Stimulated activated naive B cell treated with anti-CD40 and anti-IgM and Interleukin-4, amounts not matched to agents 10 μg/mL and 1 μg/mL and 100 μg/mL, for 72 hours (primary cell): Measurements from ENCODE around the gene ADAM12.

Source experiments
- ATAC-seq, 2 donors: fragments of 150-1000 bp; cut with Tn5 transposase; replicated peaks; 2 replicates each; pipeline ENCODE4 v1.10.0; 2021; ENCODE audit warnings: moderate library complexity in 1 of 2
- DNase-seq: peaks from one replicate; pipeline ENCODE4 v3.0.0; 2021
- H3K27ac Mint-ChIP-seq: one replicate; pipeline ENCODE4 v1.8.0; 2022; ENCODE audit warnings: mild to moderate bottlenecking, mixed read lengths
- H3K27me3 Mint-ChIP-seq, 2 donors: one replicate each; pipeline ENCODE4 v1.8.0; 2022; ENCODE audit warnings: mixed read lengths in 2 of 2
- H3K36me3 Mint-ChIP-seq, 2 donors: one replicate each; pipeline ENCODE4 v1.8.0; 2022; ENCODE audit warnings: mixed read lengths in 2 of 2, mild to moderate bottlenecking in 1 of 2
- H3K4me1 Mint-ChIP-seq, 2 donors: one replicate each; pipeline ENCODE4 v1.8.0; 2022; ENCODE audit warnings: mixed read lengths in 2 of 2, mild to moderate bottlenecking in 1 of 2
- H3K4me3 Mint-ChIP-seq, 2 donors: one replicate each; pipeline ENCODE4 v1.8.0; 2022; ENCODE audit warnings: mild to moderate bottlenecking in 2 of 2, mixed read lengths in 2 of 2, moderate library complexity in 1 of 2
- H3K9me3 Mint-ChIP-seq, 2 donors: one replicate each; pipeline ENCODE4 v1.8.0; 2022; ENCODE audit warnings: mixed read lengths in 2 of 2, mild to moderate bottlenecking in 1 of 2

Gene ADAM12

DNA sequence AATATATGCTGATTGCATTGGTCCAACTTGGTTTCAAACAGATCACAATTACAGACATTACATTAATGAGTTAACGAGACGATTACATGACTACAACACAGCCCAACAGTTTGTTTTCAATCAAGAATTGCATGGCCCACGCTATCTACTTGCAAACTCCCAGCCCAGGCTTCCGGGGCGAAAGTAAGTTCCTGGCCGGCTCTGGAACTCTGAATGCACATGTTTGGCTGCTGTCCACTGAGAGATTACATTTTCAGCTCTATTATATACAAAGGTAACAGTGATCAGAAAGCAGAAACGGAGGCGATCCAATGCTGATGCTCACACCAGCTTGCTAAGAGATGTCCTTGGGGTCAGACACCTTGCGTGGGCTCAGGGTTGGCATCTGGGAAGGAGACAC lies 285.6 kb downstream of the ADAM12 start:
- DNase-seq: no peak
- peaks cover 0 to 3% of the 10 kb centered on the region in 2 donors for H3K27me3 Mint-ChIP-seq
- H3K36me3 Mint-ChIP-seq: no peaks in the 10 kb centered on the region
- no peak overlapping the region for H3K27ac Mint-ChIP-seq
- no peaks in the 10 kb centered on the region for H3K9me3 Mint-ChIP-seq
- peaks cover 4 to 24% of the 10 kb centered on the region in 2 donors for H3K4me1 Mint-ChIP-seq
- H3K4me3 Mint-ChIP-seq: no peak overlapping the region
- ATAC-seq: no peak

DNA sequence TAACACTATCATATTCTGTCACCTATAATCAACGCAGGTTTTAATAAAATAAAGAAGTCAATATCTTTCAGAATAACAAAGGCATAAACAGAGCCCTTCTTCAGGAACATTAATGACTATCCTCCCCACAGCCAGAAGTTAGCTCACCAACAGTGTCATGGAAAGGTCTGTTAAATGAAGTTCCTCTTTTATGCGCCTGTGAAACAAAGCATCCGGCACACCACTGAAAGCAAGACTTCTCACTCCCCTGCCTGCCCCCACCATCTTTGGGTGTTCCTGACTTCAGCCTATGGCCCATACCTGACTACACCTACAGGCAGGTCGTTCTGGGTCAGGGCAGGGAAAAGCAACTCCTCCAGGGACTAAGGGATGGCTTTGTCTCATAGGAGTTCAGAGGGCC lies 286.5 kb downstream of the ADAM12 start:
- Mint-ChIP-seq H3K4me1 (peaks cover 4 to 24% of the 10 kb centered on the region in 2 donors), H3K27me3 (peaks cover 0 to under 1% of the 10 kb centered on the region in 2 donors), H3K27ac (peak overlapping the region; percentile 56), H3K36me3 (no peaks in the 10 kb centered on the region), H3K4me3 (no peak overlapping the region), H3K9me3 (no peaks in the 10 kb centered on the region)
- ATAC-seq: peak; percentile 98 to 99
- peak; percentile 49 for DNase-seq

DNA sequence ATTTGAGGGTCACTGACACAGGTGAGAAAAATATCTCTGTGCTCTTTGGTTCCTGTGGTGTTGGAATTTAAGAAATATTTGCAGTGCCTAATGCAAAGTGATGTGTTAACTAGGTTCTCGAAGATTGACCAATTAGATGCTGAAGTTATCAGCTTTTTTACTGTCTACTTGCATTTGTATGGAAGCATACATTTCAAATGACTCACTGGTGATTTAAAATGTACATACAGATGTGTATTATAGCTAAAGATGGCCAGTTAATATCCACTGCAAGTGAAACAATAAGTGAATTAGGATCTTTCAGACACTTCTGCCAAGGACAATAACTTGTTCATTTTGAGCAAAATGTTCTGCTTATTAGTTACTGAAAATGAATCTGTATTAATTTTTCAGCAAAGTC lies 287.0 kb downstream of the ADAM12 start:
- no peak for DNase-seq
- no peak overlapping the region for H3K4me3 Mint-ChIP-seq
- H3K27me3 Mint-ChIP-seq: no peaks in the 10 kb centered on the region
- ATAC-seq: peak; percentile 2 to 12
- peak overlapping the region; percentile 37 for H3K27ac Mint-ChIP-seq
- peaks cover 4 to 24% of the 10 kb centered on the region in 2 donors for H3K4me1 Mint-ChIP-seq
- no peaks in the 10 kb centered on the region for H3K36me3 Mint-ChIP-seq
- H3K9me3 Mint-ChIP-seq: no peaks in the 10 kb centered on the region

DNA sequence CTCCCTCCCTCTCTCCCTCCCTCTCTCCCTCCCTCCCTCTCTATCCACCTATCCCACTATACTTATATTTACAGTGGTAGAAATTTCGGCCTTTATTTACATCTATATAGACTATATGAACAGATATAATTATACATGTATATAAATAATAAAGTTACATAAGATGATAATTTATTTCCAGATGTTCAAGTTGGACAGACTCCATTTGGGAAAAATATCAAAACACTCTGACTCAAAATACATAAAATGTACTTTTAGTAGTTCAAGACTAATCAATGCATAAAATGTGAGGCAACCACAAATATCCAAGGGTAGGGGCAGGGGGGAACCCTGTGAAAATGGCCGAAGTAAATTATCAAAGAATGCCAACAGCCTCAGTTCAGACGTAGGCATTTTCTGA lies 288.9 kb downstream of the ADAM12 start:
- H3K4me3 Mint-ChIP-seq: no peak overlapping the region
- peaks cover 3 to 18% of the 10 kb centered on the region in 2 donors for H3K4me1 Mint-ChIP-seq
- no peak for DNase-seq
- H3K9me3 Mint-ChIP-seq: no peaks in the 10 kb centered on the region
- H3K27me3 Mint-ChIP-seq: no peaks in the 10 kb centered on the region
- ATAC-seq: no peak
- H3K27ac Mint-ChIP-seq: no peak overlapping the region
- no peaks in the 10 kb centered on the region for H3K36me3 Mint-ChIP-seq

DNA sequence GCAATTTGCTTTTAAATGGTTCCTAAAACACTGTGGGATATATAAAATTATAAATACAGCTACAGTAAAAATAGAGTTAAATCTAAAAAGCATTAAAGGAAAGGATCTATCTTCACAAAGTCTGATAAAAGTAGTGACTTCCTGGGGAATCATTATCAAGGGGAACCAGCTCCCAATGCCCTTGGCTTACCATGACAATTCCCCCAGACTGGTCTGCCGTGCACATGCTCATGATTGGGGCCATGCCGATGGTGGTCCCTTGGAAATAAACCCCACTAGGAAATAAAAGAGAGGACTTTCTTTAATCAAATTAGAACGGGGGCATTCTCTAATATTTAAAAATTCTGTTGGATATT lies 290.1 kb downstream of the ADAM12 start:
- DNase-seq (no peak), ATAC-seq (no peak)
- no peak overlapping the region for H3K27ac Mint-ChIP-seq
- H3K4me1 Mint-ChIP-seq: peaks cover 3 to 17% of the 10 kb centered on the region in 2 donors
- no peaks in the 10 kb centered on the region for H3K9me3 Mint-ChIP-seq
- no peaks in the 10 kb centered on the region for H3K36me3 Mint-ChIP-seq
- H3K4me3 Mint-ChIP-seq: no peak overlapping the region
- no peaks in the 10 kb centered on the region for H3K27me3 Mint-ChIP-seq

DNA sequence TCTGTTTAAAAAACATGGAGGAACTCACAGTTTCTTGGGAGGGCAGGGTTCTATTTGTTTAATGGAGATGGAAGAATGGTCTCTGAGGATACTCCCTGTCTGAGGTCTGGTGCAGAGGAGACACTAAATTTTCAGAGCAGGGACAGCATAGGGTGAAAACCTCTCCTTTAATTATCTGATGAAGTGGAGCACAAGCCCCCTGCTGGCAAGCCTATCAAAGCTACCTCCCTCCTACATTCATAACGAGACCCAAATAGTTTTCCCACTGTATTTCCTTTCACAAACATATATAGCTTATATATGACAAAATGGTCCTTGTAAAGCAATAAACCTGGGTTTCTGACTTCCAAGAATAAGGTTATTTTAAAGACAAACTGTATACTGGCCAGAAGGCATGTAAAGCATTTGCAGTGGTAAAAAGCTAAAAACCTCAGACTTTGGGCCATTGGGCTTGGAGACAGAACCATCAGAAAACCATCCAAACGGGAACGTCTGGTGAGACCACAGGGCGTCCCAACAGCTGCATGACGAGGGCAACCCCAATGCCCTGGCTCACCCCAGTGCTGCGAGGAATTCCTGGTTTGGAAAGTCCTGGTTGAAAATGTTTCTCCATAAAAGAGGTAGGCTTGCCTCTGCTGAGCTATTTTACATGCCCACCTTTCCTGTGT lies 290.6 kb downstream of the ADAM12 start:
- Mint-ChIP-seq H3K27me3 (no peaks in the 10 kb centered on the region), H3K4me1 (peaks cover 3 to 17% of the 10 kb centered on the region in 2 donors), H3K36me3 (no peaks in the 10 kb centered on the region), H3K27ac (no peak overlapping the region), H3K4me3 (no peak overlapping the region), H3K9me3 (no peaks in the 10 kb centered on the region)
- no peak for ATAC-seq
- no peak for DNase-seq

DNA sequence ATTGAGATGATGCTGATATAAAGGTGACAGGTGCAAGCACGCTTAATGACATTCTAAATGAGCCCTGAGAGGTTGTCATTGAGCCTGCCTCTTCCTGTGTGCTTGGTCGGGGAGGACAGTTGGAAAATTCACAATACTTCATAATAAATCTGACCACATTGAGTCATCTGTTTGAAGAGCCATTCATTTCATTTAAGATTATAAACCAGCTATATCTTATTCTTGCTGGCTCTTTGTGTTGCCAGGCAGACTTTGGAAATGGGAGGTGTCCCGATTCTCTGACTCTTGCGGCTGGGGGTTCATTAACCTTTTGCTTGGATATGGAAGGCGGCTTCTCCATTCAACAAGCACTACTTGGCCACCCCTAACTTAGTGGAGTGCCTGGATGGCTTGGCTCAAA lies 293.7 kb downstream of the ADAM12 start:
- no peaks in the 10 kb centered on the region for H3K9me3 Mint-ChIP-seq
- no peak for ATAC-seq

DNA sequence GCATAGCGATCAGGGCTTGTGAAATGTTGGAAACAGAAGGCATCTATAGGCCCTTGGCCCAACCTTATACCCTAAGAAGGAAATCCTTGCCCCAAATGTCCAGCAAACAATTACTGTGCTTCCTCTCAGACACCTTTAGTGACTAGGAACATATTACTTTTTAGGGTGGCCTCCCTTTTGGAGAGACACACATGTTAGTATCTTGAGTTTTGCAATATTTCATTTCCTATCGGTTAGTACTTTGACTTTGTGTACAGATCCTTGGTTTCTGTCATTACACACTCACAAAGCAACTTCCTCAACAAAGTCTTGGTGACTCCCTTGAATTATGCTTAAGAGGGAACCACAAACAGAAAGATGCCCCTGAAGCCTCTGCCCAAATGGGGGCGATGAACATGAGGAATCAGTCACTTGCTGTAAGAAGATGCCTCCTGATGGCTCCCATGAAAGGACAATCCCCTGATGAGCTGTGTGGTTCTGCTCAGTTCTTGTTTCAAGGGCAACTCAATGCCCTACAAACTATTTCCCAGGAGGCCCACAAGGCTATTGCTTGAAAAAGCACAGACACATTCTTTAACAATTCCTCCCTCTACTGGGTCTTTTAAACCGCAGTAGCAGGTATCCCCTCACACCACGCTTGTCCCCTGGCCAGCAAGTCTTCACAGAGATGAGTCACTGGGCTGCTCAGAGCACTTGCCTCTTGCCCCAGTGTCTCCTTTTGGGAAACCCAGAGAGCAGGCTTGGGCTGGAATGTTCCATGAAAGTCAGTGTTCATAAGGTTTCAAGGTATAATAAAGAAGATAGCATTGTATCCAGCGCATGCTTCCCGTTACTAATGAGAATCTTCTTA lies 295.7 kb downstream of the ADAM12 start:
- ATAC-seq (no peak), DNase-seq (no peak)
- Mint-ChIP-seq H3K36me3 (no peaks in the 10 kb centered on the region), H3K27ac (no peak overlapping the region), H3K27me3 (no peaks in the 10 kb centered on the region), H3K9me3 (no peaks in the 10 kb centered on the region), H3K4me1 (no peaks in the 10 kb centered on the region), H3K4me3 (no peak overlapping the region)

More for the DNA sequence above, 293.7 kb downstream of the ADAM12 start:
- Mint-ChIP-seq H3K4me3 (no peak overlapping the region), H3K36me3 (no peaks in the 10 kb centered on the region), H3K27me3 (no peaks in the 10 kb centered on the region), H3K4me1 (no peaks in the 10 kb centered on the region), H3K27ac (no peak overlapping the region)
- DNase-seq: no peak

DNA sequence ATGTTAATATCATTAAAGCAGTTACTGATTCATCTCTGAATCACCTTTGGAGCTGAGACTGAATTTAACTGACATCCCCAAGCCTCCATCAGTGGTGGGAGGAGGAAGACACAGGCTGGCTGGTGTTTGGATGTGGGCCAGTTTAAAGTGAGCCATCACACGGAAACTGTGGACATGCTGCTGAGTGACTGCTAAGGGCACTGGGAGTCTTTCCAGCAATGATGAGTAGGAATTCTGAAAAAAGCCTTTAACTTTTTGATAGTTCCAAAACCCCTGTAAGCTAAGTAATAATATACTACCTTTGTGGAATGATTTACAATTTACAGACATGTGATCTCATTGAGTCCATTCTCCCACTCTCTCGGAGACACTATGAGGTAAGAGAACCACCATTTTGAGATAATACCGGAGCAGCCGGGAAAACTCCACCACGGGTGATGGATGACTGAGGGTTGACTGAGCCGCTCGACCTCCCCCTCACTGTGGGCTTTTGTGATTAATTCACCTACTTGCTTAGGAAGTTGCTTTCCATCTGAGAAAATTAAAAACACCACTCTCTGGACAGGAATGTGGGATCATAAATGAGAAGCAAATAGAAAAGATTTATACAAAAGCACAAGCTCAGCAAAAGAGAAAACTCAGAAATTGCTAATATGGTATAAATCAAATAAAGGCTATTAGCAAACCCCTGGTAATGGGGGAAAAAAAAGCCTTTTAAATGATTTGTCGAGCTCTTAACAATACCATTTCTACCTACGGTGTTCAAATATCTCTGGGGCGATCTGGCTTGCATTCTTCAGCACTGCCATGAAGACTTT lies 297.2 kb downstream of the ADAM12 start:
- Mint-ChIP-seq H3K4me3 (no peak overlapping the region), H3K36me3 (no peaks in the 10 kb centered on the region), H3K27ac (no peak overlapping the region), H3K27me3 (peaks cover 0 to 1% of the 10 kb centered on the region in 2 donors), H3K4me1 (no peaks in the 10 kb centered on the region), H3K9me3 (no peaks in the 10 kb centered on the region)
- DNase-seq: no peak
- no peak for ATAC-seq

DNA sequence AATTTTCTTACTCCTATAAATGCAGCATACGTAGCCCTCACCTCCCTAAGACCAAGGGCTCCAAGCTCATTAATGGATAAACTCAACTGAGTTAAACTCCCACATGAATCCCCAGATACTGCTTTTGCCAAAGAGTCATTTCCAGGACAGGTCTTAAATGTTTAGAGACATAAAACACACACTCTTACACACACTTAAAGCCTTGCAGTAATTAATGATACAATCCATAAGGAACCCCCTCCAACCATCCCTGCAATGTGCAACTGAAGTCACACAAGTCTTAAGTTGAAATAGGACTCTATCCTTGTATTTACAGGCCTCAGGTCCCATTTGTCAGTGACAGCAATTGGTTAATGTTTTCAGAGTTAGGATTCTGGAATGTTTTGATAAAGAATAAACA lies 297.8 kb downstream of the ADAM12 start:
- peaks cover 5 to 8% of the 10 kb centered on the region in 2 donors for H3K27me3 Mint-ChIP-seq
- no peak for DNase-seq
- no peaks in the 10 kb centered on the region for H3K36me3 Mint-ChIP-seq
- no peak for ATAC-seq
- H3K27ac Mint-ChIP-seq: no peak overlapping the region
- H3K4me3 Mint-ChIP-seq: no peak overlapping the region
- H3K9me3 Mint-ChIP-seq: no peaks in the 10 kb centered on the region
- no peaks in the 10 kb centered on the region for H3K4me1 Mint-ChIP-seq

DNA sequence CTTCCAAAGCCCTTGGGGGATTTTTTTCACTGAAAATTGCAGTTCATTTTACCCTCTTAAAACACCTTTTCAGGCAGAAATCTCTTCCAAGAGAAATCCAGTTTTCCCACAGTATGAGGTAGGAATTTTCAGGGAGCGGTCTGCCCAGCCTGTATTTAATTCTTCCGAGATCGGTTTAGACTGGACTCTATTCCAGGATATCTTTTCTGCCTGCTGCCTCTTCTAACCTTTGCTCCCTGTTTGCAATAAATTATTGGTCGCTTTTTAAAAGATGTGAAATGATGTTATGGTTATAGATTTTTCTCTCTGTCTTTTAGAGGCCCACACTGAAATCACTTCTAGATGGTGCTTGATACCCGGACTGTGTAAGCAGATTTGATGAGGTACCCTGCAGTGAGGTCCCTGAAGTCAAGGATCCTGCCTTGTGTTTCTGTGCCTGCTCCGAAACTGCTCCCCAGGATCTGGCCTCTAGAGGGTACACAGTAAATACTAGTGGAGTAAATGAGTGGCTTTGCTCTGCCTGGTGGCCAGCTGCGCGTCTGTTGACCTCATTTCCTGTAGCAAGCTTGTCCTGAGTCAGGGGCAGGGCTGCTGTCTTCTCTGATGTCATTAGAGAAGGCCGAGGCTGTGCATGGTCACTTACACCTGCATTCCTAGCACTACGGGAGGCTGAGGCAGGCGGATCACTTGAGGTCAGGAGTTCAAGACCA lies 300.3 kb downstream of the ADAM12 start:
- Mint-ChIP-seq H3K27me3 (peaks cover 7 to 12% of the 10 kb centered on the region in 2 donors), H3K36me3 (no peaks in the 10 kb centered on the region), H3K9me3 (no peaks in the 10 kb centered on the region), H3K27ac (no peak overlapping the region), H3K4me1 (no peaks in the 10 kb centered on the region), H3K4me3 (no peak overlapping the region)
- ATAC-seq (no peak), DNase-seq (no peak)

DNA sequence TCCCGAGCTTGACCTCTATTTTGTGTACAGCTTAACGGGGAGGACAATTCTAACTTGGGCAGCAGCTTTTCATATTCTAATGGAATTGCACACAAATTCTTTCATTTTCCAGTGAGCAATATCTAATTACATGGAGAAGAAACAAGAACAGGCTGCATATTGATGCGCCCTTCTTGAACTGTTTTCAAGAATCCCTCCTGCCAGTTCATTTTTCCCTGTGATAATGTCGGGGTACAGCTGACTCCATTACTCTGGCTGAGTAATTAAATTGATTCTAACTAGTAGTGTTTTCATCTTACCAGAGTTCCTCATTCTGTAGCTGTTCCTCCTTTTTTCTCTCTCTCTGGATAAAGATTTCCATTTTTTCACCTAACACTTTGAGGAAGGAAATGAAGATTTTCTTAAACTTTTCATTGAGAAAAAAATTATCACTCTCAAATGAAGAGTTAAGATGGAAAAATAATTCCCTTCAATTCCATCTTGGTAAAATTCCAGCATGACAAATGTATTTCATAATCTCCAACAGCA lies 301.1 kb downstream of the ADAM12 start:
- H3K27ac Mint-ChIP-seq: no peak overlapping the region
- ATAC-seq: no peak
- no peaks in the 10 kb centered on the region for H3K4me1 Mint-ChIP-seq
- no peak overlapping the region for H3K4me3 Mint-ChIP-seq
- no peaks in the 10 kb centered on the region for H3K9me3 Mint-ChIP-seq
- H3K36me3 Mint-ChIP-seq: no peaks in the 10 kb centered on the region
- DNase-seq: no peak
- peaks cover 7 to 12% of the 10 kb centered on the region in 2 donors for H3K27me3 Mint-ChIP-seq

DNA sequence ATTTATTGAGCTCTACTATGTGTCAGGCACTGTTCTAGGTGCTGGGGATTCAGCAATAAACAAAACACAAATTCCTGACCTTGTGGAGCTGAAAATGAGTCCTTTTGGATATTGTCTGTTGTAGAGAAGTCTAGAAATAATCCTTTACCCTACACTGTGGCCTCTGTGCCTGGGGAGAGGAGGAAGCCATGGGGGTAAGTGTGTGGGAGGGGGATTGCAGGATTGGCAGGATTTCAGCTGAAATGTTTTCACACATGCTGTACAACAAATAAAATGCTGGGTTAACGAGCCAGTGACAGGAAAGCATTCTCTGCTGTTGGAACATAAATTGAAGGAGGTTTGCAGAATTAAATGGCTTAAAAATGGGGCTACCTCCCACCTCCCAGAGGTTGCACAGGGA lies 302.5 kb downstream of the ADAM12 start:
- ATAC-seq: no peak
- Mint-ChIP-seq H3K36me3 (no peaks in the 10 kb centered on the region), H3K4me1 (no peaks in the 10 kb centered on the region), H3K4me3 (no peak overlapping the region), H3K9me3 (no peaks in the 10 kb centered on the region), H3K27me3 (peaks cover 11 to 16% of the 10 kb centered on the region in 2 donors), H3K27ac (no peak overlapping the region)
- no peak for DNase-seq

DNA sequence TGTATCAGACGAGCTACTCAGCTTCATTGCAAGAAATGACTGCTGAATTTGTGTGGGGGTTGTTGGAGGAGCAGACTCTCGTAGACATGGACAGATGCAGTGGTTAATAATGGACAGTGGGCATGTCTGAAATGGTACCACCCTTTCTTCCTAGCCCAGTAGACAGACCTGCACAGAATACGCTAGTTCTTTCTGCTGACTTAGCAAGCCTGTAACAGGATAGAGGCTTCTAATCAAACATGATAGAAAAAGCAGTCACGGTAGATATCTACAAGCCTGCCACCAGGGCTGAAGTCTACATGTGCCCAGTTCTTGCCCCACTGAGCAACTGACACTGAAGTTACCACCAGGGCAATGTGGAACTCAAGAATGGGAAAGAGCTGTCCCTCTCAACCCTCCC lies 303.9 kb downstream of the ADAM12 start:
- DNase-seq (no peak), ATAC-seq (no peak)
- Mint-ChIP-seq H3K27me3 (peaks cover 19 to 25% of the 10 kb centered on the region in 2 donors), H3K36me3 (no peaks in the 10 kb centered on the region), H3K9me3 (no peaks in the 10 kb centered on the region), H3K4me3 (no peak overlapping the region), H3K27ac (no peak overlapping the region), H3K4me1 (no peaks in the 10 kb centered on the region)
